Measurements from ENCODE around the gene SSBP2.

DNA sequence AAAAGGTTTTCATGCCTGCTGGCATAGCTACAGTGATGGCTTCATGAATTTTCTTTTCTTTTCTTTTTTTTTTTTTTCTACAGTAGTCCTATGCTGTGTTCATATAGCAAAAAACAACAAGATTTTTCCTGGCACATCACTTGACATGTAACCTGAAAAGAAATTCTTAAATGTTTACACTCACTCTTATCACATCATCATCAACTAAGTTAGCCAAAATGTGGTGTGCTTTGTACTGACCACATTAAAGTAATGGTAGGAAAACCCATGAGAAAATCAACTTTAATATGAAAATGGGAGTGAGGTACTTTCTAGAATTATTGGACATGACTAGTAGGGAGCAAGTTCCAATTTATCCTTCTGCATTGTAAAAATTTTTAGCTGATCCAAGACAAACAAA lies 146.7 kb downstream of the SSBP2 start:
- TF ChIP-seq CTCF (conservative IDR thresholded peaks at IDR 0.05 in 1 of 2, IDR thresholded peaks at IDR 0.05 in 1 of 2; ENCODE audit: low read depth in 1 of 2, low read length in 2 of 2) (no peak), EZH2 (IDR thresholded peaks at IDR 0.05; ENCODE audit: low read length, missing control alignments) (no peak)
